Spleen (tissue), 11 donors: ENCODE data around the gene SSBP2. TPM values are rescaled to one million over a fixed set of nuclear protein-coding genes. Genes with fewer than 3 reads are reported as not detected.

Experiments
- DNase-seq: peaks from one replicate; pipeline ENCODE4 v3.0.0-alpha.2; 2020
- H3K27ac ChIP-seq, 8 donors: fragments of 200-600 bp; sonication (generic) in 7 of 8; 1 replicate in 4 of 8; 2 replicates in 4 of 8; pipeline versions ENCODE4 v1.5.0 to v1.8.0; 2016 to 2021; ENCODE audit warnings: inconsistent platforms in 4 of 8, mild to moderate bottlenecking in 4 of 8, moderate library complexity in 1 of 8
- H3K27me3 ChIP-seq, 7 donors: fragments of 200-600 bp; sonication (generic) in 6 of 7; replicated peaks in 1 of 7; 1 replicate in 4 of 7; 2 replicates in 3 of 7; pipeline versions ENCODE4 v1.5.0 to v1.8.0; 2016 to 2021; ENCODE audit warnings: inconsistent platforms in 3 of 7, mild to moderate bottlenecking in 1 of 7
- H3K36me3 ChIP-seq, 6 donors: fragments of 200-600 bp; sonication (generic) in 5 of 6; 1 replicate in 4 of 6; 2 replicates in 2 of 6; pipeline versions ENCODE4 v1.5.0 to v1.8.0; 2016 to 2021; ENCODE audit warnings: inconsistent platforms in 2 of 6
- H3K4me1 ChIP-seq, 6 donors: fragments of 200-600 bp; sonication (generic) in 5 of 6; 1 replicate in 3 of 6; 2 replicates in 3 of 6; pipeline versions ENCODE4 v1.5.0 to v1.8.0; 2016 to 2021; ENCODE audit warnings: inconsistent platforms in 3 of 6
- H3K4me3 ChIP-seq, 8 donors: fragments of 200-600 bp; sonication (generic) in 7 of 8; 1 replicate in 4 of 8; 2 replicates in 4 of 8; pipeline versions ENCODE4 v1.5.0 to v1.8.0; 2016 to 2021; ENCODE audit warnings: inconsistent platforms in 4 of 8, mild to moderate bottlenecking in 4 of 8, moderate library complexity in 2 of 8
- H3K9me3 ChIP-seq, 8 donors: fragments of 200-600 bp; sonication (generic) in 7 of 8; 1 replicate in 4 of 8; 2 replicates in 4 of 8; pipeline versions ENCODE4 v1.5.0 to v1.8.0; 2016 to 2021; ENCODE audit warnings: inconsistent platforms in 4 of 8
- POLR2A ChIP-seq, 3 donors: fragments of 450-650 bp; IDR thresholded peaks; one replicate each; pipeline ENCODE4 v1.5.1; 2017; ENCODE audit warnings: antibody characterized with exemption in 3 of 3, mild to moderate bottlenecking in 1 of 3
- POLR2AphosphoS5 ChIP-seq, 3 donors: sonication (generic); formaldehyde crosslinking; IDR thresholded peaks; one replicate each; pipeline ENCODE4 v1.5.1; 2017; ENCODE audit warnings: antibody characterized with exemption in 3 of 3
- WGBS, 5 donors: extraction: QIAGEN DNeasy Blood & Tissue Kit in 3 of 5; methylation state at CpG; one replicate each; pipeline versions ENCODE4 v1.1.5 to v1.1.7; 2013 to 2018; 5-methylcytosine and 5-hydroxymethylcytosine counted together
- intact Hi-C: fragments of 100-400 bp; cut with DNase I; formaldehyde crosslinking; loops from one replicate; pipeline ENCODE4 v1.15.0; 2023; ENCODE audit warnings: low total_unique reads
- polyA plus RNA-seq, 3 donors: library from polyadenylated mRNA; stranded (reverse); fragments of 200-250 nt; gene quantifications; one replicate each; pipeline ENCODE4 v1.2.1, GENCODE V29; 2013
- total RNA-seq, 7 donors: library from RNA; depleted of rRNA in 3 of 7; stranded (reverse); fragments of >200 nt in 3 of 7; fragmentation: NEBNext Ultra II Directional in 4 of 7; extraction: Animal tissue kit (Norgen Biotek cat#: 25700) in 4 of 7; gene quantifications; one replicate each; pipeline versions ENCODE4 v1.1.0 to v1.2.1, GENCODE V29; 2016 to 2021
- TF ChIP-seq, protein P1 (sequence below), 11 experiments: fragments of 200-600 bp in 7 of 11; fragments of 450-650 bp in 4 of 11; sonication (generic) in 4 of 11; IDR thresholded peaks in 8 of 11; conservative IDR thresholded peaks in 3 of 11; 1 replicate in 7 of 11; 2 replicates in 4 of 11; pipeline versions ENCODE4 v1.4.0 to v1.8.0; 2016 to 2021; ENCODE audit warnings: antibody characterized with exemption in 11 of 11, inconsistent platforms in 4 of 11, mild to moderate bottlenecking in 1 of 11
- donor health status: healthy with polysubstance abuse.
- donor health status: DM: no; HTN: no; CAD: no; lungs with moderate emphysema.
- donor health status: DM: no; HTN: no; CAD: no.
- donor health status: Bipolar disorder and iron deficiency.
- donor health status: healthy.
- donor health status: DM: no; HTN: no; CAD: no.
- donor health status: DM: yes; HTN: yes; CAD: no.

The SSBP2 gene
- total and polyA plus RNA-seq, 10 donors, result 12.2 to 40.8 (median 29.6) TPM

DNA sequence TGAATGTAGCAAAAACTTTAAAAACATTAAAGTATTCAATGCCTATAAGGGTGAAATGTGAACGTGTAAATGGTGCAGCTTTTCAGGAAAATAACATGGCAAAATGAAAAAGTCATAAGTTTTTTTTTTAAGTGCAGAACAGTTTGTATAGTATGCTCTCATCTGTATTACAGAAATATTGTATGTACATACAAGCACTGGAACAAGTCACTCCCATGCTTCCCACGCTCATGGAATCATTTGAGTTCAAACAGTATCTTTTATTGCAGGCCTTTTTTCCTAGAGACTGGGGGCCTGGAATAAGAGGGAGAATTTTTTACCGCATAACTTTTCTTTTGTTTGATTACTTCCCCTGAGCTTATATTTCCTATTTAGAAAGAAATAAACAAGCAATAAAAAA, 94.1 kb downstream of the SSBP2 start:
- DNase-seq, result no peak
- TF ChIP-seq, protein P1, sequence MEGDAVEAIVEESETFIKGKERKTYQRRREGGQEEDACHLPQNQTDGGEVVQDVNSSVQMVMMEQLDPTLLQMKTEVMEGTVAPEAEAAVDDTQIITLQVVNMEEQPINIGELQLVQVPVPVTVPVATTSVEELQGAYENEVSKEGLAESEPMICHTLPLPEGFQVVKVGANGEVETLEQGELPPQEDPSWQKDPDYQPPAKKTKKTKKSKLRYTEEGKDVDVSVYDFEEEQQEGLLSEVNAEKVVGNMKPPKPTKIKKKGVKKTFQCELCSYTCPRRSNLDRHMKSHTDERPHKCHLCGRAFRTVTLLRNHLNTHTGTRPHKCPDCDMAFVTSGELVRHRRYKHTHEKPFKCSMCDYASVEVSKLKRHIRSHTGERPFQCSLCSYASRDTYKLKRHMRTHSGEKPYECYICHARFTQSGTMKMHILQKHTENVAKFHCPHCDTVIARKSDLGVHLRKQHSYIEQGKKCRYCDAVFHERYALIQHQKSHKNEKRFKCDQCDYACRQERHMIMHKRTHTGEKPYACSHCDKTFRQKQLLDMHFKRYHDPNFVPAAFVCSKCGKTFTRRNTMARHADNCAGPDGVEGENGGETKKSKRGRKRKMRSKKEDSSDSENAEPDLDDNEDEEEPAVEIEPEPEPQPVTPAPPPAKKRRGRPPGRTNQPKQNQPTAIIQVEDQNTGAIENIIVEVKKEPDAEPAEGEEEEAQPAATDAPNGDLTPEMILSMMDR (IDR thresholded peaks at IDR 0.05 in 8 of 11, conservative IDR thresholded peaks at IDR 0.05 in 3 of 11), result no peak
- no peak for TF ChIP-seq POLR2AphosphoS5 (IDR thresholded peaks at IDR 0.05)
- no peak for TF ChIP-seq POLR2A (IDR thresholded peaks at IDR 0.05)
- Histone ChIP-seq H3K27me3 (no peaks in the 10 kb centered on the region), H3K4me3 (no peak overlapping the region), H3K9me3 (peaks cover 0 to 9% (median 0%) of the 10 kb centered on the region in 8 donors), H3K27ac (no peak overlapping the region), H3K4me1 (no peaks in the 10 kb centered on the region), H3K36me3 (no peaks in the 10 kb centered on the region)
- WGBS, 5 donors, result 60 to 92% (median 79%) methylated on average over 3 of the region's 3 CpGs
- intact Hi-C loops, result no loop called here

GRCh38 chr5:81650987-81651386, 99.9 kb downstream of the SSBP2 start:
- no peak overlapping the region for H3K27ac ChIP-seq
- no peaks in the 10 kb centered on the region for H3K27me3 ChIP-seq
- peaks cover 0 to 7% (median 0%) of the 10 kb centered on the region in 6 donors for H3K4me1 ChIP-seq
- intact Hi-C loops, result no loop called here
- no peaks in the 10 kb centered on the region for H3K9me3 ChIP-seq
- DNase-seq, result no peak
- 49 to 77% (median 62%) methylated on average over 1 of the region's 1 CpG for WGBS, 5 donors
- H3K4me3 ChIP-seq, result no peak overlapping the region
- TF ChIP-seq POLR2AphosphoS5 (IDR thresholded peaks at IDR 0.05), result no peak
- no peak for TF ChIP-seq POLR2A (IDR thresholded peaks at IDR 0.05)
- TF ChIP-seq, protein P1 (IDR thresholded peaks at IDR 0.05 in 8 of 11, conservative IDR thresholded peaks at IDR 0.05 in 3 of 11), result no peak
- no peaks in the 10 kb centered on the region for H3K36me3 ChIP-seq

GRCh38 chr5:81646469-81646995, 104.4 kb downstream of the SSBP2 start:
- WGBS, 5 donors, result 95 to 99% (median 98%) methylated on average over 3 of the region's 3 CpGs
- H3K4me3 ChIP-seq, result no peak overlapping the region
- no peaks in the 10 kb centered on the region for H3K36me3 ChIP-seq
- DNase-seq, result no peak
- intact Hi-C loops, result no loop called here
- TF ChIP-seq, protein P1 (IDR thresholded peaks at IDR 0.05 in 8 of 11, conservative IDR thresholded peaks at IDR 0.05 in 3 of 11), result no peak
- H3K27me3 ChIP-seq, result no peaks in the 10 kb centered on the region
- no peak overlapping the region for H3K27ac ChIP-seq
- H3K4me1 ChIP-seq, result peaks cover 0 to 11% (median 0%) of the 10 kb centered on the region in 6 donors
- H3K9me3 ChIP-seq, result no peaks in the 10 kb centered on the region

DNA sequence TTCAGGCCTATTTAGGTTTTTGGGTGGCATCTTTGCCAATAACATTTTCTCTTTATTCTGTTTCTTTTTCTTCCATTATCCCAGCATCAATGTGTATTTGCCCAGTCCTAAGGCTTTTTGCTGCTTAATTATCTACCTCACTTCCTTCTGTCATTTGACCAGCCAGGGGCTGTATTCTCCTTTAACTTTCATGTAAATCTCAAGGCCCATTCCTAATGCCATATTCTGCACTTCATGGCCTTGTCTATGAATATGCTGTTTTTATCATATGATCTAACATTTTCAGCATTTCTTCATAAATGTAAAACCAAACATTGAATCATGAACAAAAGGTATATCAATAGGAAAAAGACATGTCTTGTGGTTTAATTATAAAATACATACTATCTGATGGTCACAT, 108.7 kb downstream of the SSBP2 start:
- Histone ChIP-seq H3K27me3 (no peaks in the 10 kb centered on the region), H3K36me3 (no peaks in the 10 kb centered on the region), H3K9me3 (no peaks in the 10 kb centered on the region), H3K4me3 (no peak overlapping the region), H3K4me1 (peaks cover 0 to 5% (median 0%) of the 10 kb centered on the region in 6 donors), H3K27ac (no peak overlapping the region)
- no peak for DNase-seq
- intact Hi-C loops, result no loop called here
- no peak for TF ChIP-seq POLR2AphosphoS5 (IDR thresholded peaks at IDR 0.05)
- TF ChIP-seq, protein P1 (IDR thresholded peaks at IDR 0.05 in 8 of 11, conservative IDR thresholded peaks at IDR 0.05 in 3 of 11), result no peak
- TF ChIP-seq POLR2A (IDR thresholded peaks at IDR 0.05), result no peak
